ENCODE measurements around the gene DBH.

Gene DBH

GRCh38 chr9:133632806-133633680 lies 3.1 kb upstream of the DBH start:
- Histone ChIP-seq H3K4me3 (replicated peaks; ENCODE audit: insufficient read depth, low read length) (no peak overlapping the region), H3K27me3 (ENCODE audit: insufficient read depth, poor library complexity, severe bottlenecking) (no peaks in the 10 kb centered on the region), H3K27ac (replicated peaks) (no peak overlapping the region)
- no peak for DNase-seq (ENCODE audit: low read depth in 1 of 2, low spot score in 1 of 2)
- TF ChIP-seq GABPA (IDR thresholded peaks at IDR 0.05; ENCODE audit: low read depth), result no peak
- TF ChIP-seq CTCF (IDR thresholded peaks at IDR 0.05; ENCODE audit: insufficient read depth, low read length), result no peak
- TF ChIP-seq REST (IDR thresholded peaks at IDR 0.05; ENCODE audit: insufficient replicate concordance, low read depth), result no peak
- TF ChIP-seq SPI1 (IDR thresholded peaks at IDR 0.05; ENCODE audit: borderline replicate concordance, low read depth), result no peak
- no peak for TF ChIP-seq POLR2AphosphoS5 (IDR thresholded peaks at IDR 0.05; ENCODE audit: low read depth)

DNA sequence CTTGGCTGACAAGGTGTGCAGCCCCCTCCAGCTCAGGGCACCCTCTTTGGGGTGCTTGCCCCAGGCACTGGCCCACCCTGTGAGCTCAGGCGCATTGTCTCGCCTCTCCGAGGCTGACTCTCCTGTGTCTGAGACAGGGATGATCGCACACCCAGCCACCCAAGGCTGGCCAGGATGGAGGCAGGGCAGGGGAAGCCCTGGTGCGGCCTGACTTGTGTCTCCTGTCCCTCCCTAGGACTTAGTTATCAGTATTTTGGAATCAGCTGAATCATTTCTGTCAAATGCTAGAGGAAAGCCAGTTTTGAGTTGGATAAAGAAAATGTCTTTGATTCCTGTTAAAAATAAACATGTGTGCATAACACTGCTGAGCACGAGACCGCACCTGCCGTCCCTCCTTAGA lies 2.5 kb upstream of the DBH start:
- TF ChIP-seq CTCF (IDR thresholded peaks at IDR 0.05; ENCODE audit: insufficient read depth, low read length) (no peak), SPI1 (IDR thresholded peaks at IDR 0.05; ENCODE audit: borderline replicate concordance, low read depth) (no peak), GABPA (IDR thresholded peaks at IDR 0.05; ENCODE audit: low read depth) (no peak), POLR2AphosphoS5 (IDR thresholded peaks at IDR 0.05; ENCODE audit: low read depth) (no peak), REST (IDR thresholded peaks at IDR 0.05; ENCODE audit: insufficient replicate concordance, low read depth) (no peak)
- DNase-seq (ENCODE audit: low read depth in 1 of 2, low spot score in 1 of 2), result no peak
- Histone ChIP-seq H3K27ac (replicated peaks) (no peak overlapping the region), H3K27me3 (ENCODE audit: insufficient read depth, poor library complexity, severe bottlenecking) (no peaks in the 10 kb centered on the region), H3K4me3 (replicated peaks; ENCODE audit: insufficient read depth, low read length) (no peak overlapping the region)

DNA sequence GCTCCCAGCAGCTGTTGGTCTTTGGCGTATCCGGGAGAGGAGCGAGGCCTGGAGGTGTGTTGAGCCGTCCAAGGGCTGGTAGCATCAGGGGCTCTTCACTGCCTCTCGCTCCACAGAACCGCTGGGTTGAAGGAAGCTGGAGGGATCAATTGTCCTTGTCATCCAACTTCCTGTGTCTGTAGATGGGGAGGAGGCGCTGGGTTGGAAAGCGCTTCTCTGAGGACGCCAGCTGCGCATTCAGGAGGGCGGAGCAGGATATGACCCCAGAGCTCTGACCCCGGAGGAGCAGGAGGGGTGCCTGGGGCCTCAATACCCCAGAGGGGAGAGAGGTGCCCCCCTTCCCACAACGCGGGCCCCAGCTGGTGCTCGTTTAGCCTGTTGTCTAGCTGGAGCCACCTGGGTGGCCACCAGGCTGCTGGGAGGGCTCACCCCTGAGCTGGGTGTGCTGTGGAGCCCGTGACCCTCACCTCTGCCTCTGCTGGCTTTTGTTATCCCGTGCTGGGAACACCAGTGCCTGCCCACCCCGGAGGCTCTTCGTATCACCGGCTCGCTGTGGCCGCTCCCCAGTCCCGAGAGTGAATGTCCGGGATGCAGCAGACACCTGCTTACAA lies 2.0 kb upstream of the DBH start:
- no peak overlapping the region for H3K27ac ChIP-seq (replicated peaks)
- H3K4me3 ChIP-seq (replicated peaks; ENCODE audit: insufficient read depth, low read length), result no peak overlapping the region
- no peak for DNase-seq (ENCODE audit: low read depth in 1 of 2, low spot score in 1 of 2)
- no peak for TF ChIP-seq POLR2AphosphoS5 (IDR thresholded peaks at IDR 0.05; ENCODE audit: low read depth)
- no peak for TF ChIP-seq SPI1 (IDR thresholded peaks at IDR 0.05; ENCODE audit: borderline replicate concordance, low read depth)
- no peak for TF ChIP-seq GABPA (IDR thresholded peaks at IDR 0.05; ENCODE audit: low read depth)
- no peak for TF ChIP-seq CTCF (IDR thresholded peaks at IDR 0.05; ENCODE audit: insufficient read depth, low read length)
- no peak for TF ChIP-seq REST (IDR thresholded peaks at IDR 0.05; ENCODE audit: insufficient replicate concordance, low read depth)
- H3K27me3 ChIP-seq (ENCODE audit: insufficient read depth, poor library complexity, severe bottlenecking), result no peaks in the 10 kb centered on the region
